H1 (cell line): ENCODE data around the gene FFAR2. TPM values are rescaled to one million over a fixed set of nuclear protein-coding genes. Genes with fewer than 3 reads are reported as not detected.

ENCODE experiments used
- CTCF ChIA-PET: fragments of 300-600 bp; sonication (Branson Sonifier 250); formaldehyde crosslinking; loops from one replicate; lab custom pipeline; 2021; ENCODE audit not compliant: partially characterized antibody; lab: Charles Lee
- POLR2A ChIA-PET: fragments of 300-600 bp; sonication (Branson Sonifier 250); formaldehyde crosslinking; loops from one replicate; lab custom pipeline; 2021; ENCODE audit warnings: inconsistent platforms; ENCODE audit not compliant: partially characterized antibody; lab: Charles Lee
- DNase-seq, 2 experiments: peaks; one replicate each; pipeline versions ENCODE4 v3.0.0 to v3.0.0-alpha.2; 2010 to 2022; ENCODE audit warnings: low spot score in 2 of 2, low read depth in 1 of 2, mixed read lengths in 1 of 2
- FAIRE-seq: peaks from 2 replicates; lab custom pipeline; 2011; peaks lifted over from hg19 to GRCh38; lab: Jason Lieb, UNC
- H2AFZ ChIP-seq: 2 replicates; pipeline ENCODE4 v1.8.1; 2012; ENCODE audit warnings: low read length, inconsistent platforms
- H2AK5ac ChIP-seq: 2 replicates; pipeline ENCODE4 v1.6.1; 2013; ENCODE audit warnings: low read depth, low read length
- H2BK120ac ChIP-seq: replicated peaks from 2 replicates; pipeline ENCODE3; 2013; ENCODE audit warnings: low read depth, low read length, inconsistent platforms
- H2BK12ac ChIP-seq: 2 replicates; pipeline ENCODE4 v1.6.1; 2013; ENCODE audit warnings: low read depth, low read length
- H2BK15ac ChIP-seq: 2 replicates; pipeline ENCODE4 v1.6.1; 2013; ENCODE audit warnings: low read length
- H2BK20ac ChIP-seq: 2 replicates; pipeline ENCODE4 v1.6.1; 2013; ENCODE audit warnings: low read length
- H2BK5ac ChIP-seq: 2 replicates; pipeline ENCODE4 v1.6.1; 2013; ENCODE audit warnings: low read depth, low read length
- H3K14ac ChIP-seq: 2 replicates; pipeline ENCODE4 v1.6.1; 2013; ENCODE audit warnings: inconsistent platforms; ENCODE audit not compliant: insufficient read length
- H3K18ac ChIP-seq: 2 replicates; pipeline ENCODE4 v1.6.1; 2013; ENCODE audit warnings: low read length; ENCODE audit errors: extremely low read depth
- H3K23ac ChIP-seq: 2 replicates; pipeline ENCODE4 v1.6.1; 2013; ENCODE audit warnings: inconsistent platforms; ENCODE audit not compliant: insufficient read length
- H3K23me2 ChIP-seq: 2 replicates; pipeline ENCODE4 v1.6.1; 2013; ENCODE audit warnings: low read depth, low read length
- H3K27ac ChIP-seq: 2 replicates; pipeline ENCODE4 v1.6.1; 2011; ENCODE audit warnings: low read depth, low read length, inconsistent platforms
- H3K27me3 ChIP-seq, 4 experiments: replicated peaks in 1 of 4; 1 replicate in 1 of 4; 2 replicates in 3 of 4; pipeline versions ENCODE4 v1.6.1 to v1.8.1; 2011 to 2013; ENCODE audit warnings: low read length in 3 of 4, mild to moderate bottlenecking in 3 of 4, inconsistent platforms in 2 of 4, mixed read lengths in 2 of 4, moderate library complexity in 1 of 4; ENCODE audit not compliant: control insufficient read depth in 3 of 4, insufficient read depth in 3 of 4; ENCODE audit errors: extremely low read depth in 1 of 4
- H3K36me3 ChIP-seq, 4 experiments: 2 replicates each; pipeline versions ENCODE4 v1.6.1 to v1.8.1; 2011 to 2013; ENCODE audit warnings: mild to moderate bottlenecking in 4 of 4, low read length in 3 of 4, moderate library complexity in 2 of 4, control low read depth in 1 of 4, inconsistent platforms in 1 of 4; ENCODE audit not compliant: insufficient read depth in 4 of 4, control insufficient read depth in 2 of 4
- H3K4ac ChIP-seq: replicated peaks from 2 replicates; pipeline ENCODE3; 2013; ENCODE audit warnings: low read length, low read depth, mixed read lengths, inconsistent platforms; ENCODE audit not compliant: insufficient read length
- H3K4me1 ChIP-seq, 4 experiments: replicated peaks in 1 of 4; 1 replicate in 1 of 4; 2 replicates in 3 of 4; pipeline versions ENCODE4 v1.6.1 to v1.8.1; 2011 to 2013; ENCODE audit warnings: low read length in 3 of 4, inconsistent platforms in 2 of 4, mixed read lengths in 1 of 4; ENCODE audit not compliant: insufficient read depth in 4 of 4, control insufficient read depth in 3 of 4
- H3K4me2 ChIP-seq, 2 experiments: 2 replicates each; pipeline versions ENCODE4 v1.6.1 to v1.8.1; 2011 to 2013; ENCODE audit warnings: low read depth in 2 of 2, low read length in 2 of 2, control low read depth in 1 of 2, inconsistent platforms in 1 of 2, mild to moderate bottlenecking in 1 of 2; ENCODE audit not compliant: insufficient read depth in 1 of 2
- H3K4me3 ChIP-seq, 4 experiments: fragments of 200-600, 300-600 bp in 1 of 4; sonication (generic), shearing (Covaris generic), sonication (Bioruptor Twin) in 1 of 4; 2 replicates each; pipeline versions ENCODE4 v1.5.1 to v1.8.1; 2011 to 2016; ENCODE audit warnings: low read length in 4 of 4, low read depth in 3 of 4, control low read depth in 2 of 4, inconsistent platforms in 2 of 4, mild to moderate bottlenecking in 2 of 4, mixed read lengths in 1 of 4, moderate library complexity in 1 of 4; ENCODE audit not compliant: insufficient read depth in 2 of 4; ENCODE audit errors: extremely low read depth in 1 of 4
- H3K56ac ChIP-seq: replicated peaks from 2 replicates; pipeline ENCODE3; 2013; ENCODE audit warnings: low read depth, mild to moderate bottlenecking, mixed read lengths, low read length, inconsistent platforms; ENCODE audit not compliant: insufficient read length
- H3K79me1 ChIP-seq: 2 replicates; pipeline ENCODE4 v1.6.1; 2013; ENCODE audit warnings: low read depth, low read length, control low read depth
- H3K79me2 ChIP-seq, 2 experiments: 2 replicates each; pipeline versions ENCODE4 v1.6.1 to v1.8.1; 2012 to 2013; ENCODE audit warnings: low read length in 2 of 2, mild to moderate bottlenecking in 2 of 2, inconsistent platforms in 1 of 2; ENCODE audit not compliant: insufficient read depth in 2 of 2, control insufficient read depth in 1 of 2
- H3K9ac ChIP-seq, 4 experiments: replicated peaks in 1 of 4; 1 replicate in 1 of 4; 2 replicates in 3 of 4; pipeline versions ENCODE4 v1.6.1 to v1.8.1; 2011 to 2013; ENCODE audit warnings: low read depth in 3 of 4, low read length in 3 of 4, control low read depth in 2 of 4, mild to moderate bottlenecking in 2 of 4, moderate library complexity in 2 of 4, inconsistent platforms in 1 of 4; ENCODE audit errors: extremely low read depth in 1 of 4
- H3K9me3 ChIP-seq, 2 experiments: 2 replicates each; pipeline versions ENCODE4 v1.6.1 to v1.8.1; 2012 to 2013; ENCODE audit warnings: mild to moderate bottlenecking in 2 of 2, moderate library complexity in 2 of 2, control low read depth in 1 of 2, inconsistent platforms in 1 of 2, low read depth in 1 of 2, low read length in 1 of 2, mixed read lengths in 1 of 2; ENCODE audit not compliant: insufficient read depth in 2 of 2
- H4K20me1 ChIP-seq, 2 experiments: replicated peaks in 1 of 2; 2 replicates each; pipeline versions ENCODE3 to v1.8.1; 2011 to 2013; ENCODE audit warnings: inconsistent platforms in 2 of 2, low read length in 2 of 2, mild to moderate bottlenecking in 1 of 2; ENCODE audit not compliant: insufficient read depth in 2 of 2, control insufficient read depth in 1 of 2
- H4K5ac ChIP-seq: 2 replicates; pipeline ENCODE4 v1.6.1; 2013; ENCODE audit warnings: low read length, low read depth, mixed read lengths, inconsistent platforms; ENCODE audit not compliant: insufficient read length
- H4K8ac ChIP-seq: 2 replicates; pipeline ENCODE4 v1.8.0; 2013; ENCODE audit warnings: mild to moderate bottlenecking, moderate library complexity, low read length, inconsistent platforms; ENCODE audit not compliant: insufficient read depth; ENCODE audit errors: extremely low read depth
- H4K91ac ChIP-seq: replicated peaks from 2 replicates; pipeline ENCODE3; 2013; ENCODE audit warnings: low read length, mixed read lengths, inconsistent platforms; ENCODE audit not compliant: insufficient read length
- BACH1 ChIP-seq: IDR thresholded peaks from 2 replicates; pipeline ENCODE4 v1.6.1; 2012; ENCODE audit warnings: low read length, improper control_type of control experiment
- CBX5 ChIP-seq: fragments of 300-800, 300-1000 bp; sonication (generic); IDR thresholded peaks from 2 replicates; pipeline ENCODE4 v1.7.1; 2016; ENCODE audit warnings: antibody characterized with exemption, low read length, low read depth
- CEBPB ChIP-seq: IDR thresholded peaks from 2 replicates; pipeline ENCODE4 v1.6.1; 2012; ENCODE audit warnings: low read depth, low read length
- CHD2 ChIP-seq: IDR thresholded peaks from 2 replicates; pipeline ENCODE4 v1.6.1; 2012; ENCODE audit warnings: low read length, improper control_type of control experiment
- EGR1 ChIP-seq: IDR thresholded peaks from 2 replicates; pipeline ENCODE4 v1.6.1; 2011; ENCODE audit warnings: low read depth, low read length, borderline replicate concordance
- HDAC2 ChIP-seq, 2 experiments: fragments of 300-600 bp in 1 of 2; sonication (generic) in 1 of 2; IDR thresholded peaks; 2 replicates each; pipeline ENCODE4 v1.6.1; 2011 to 2012; ENCODE audit warnings: low read depth in 2 of 2, low read length in 2 of 2, mild to moderate bottlenecking in 2 of 2, moderate library complexity in 2 of 2, borderline replicate concordance in 1 of 2, inconsistent platforms in 1 of 2
- HDAC6 ChIP-seq: IDR thresholded peaks from one replicate; pipeline ENCODE4 v1.7.1; 2012; ENCODE audit warnings: low read depth, mild to moderate bottlenecking, inconsistent platforms, low read length, moderate library complexity
- PHF8 ChIP-seq: fragments of 200-600 bp; sonication (generic); conservative IDR thresholded peaks from 2 replicates; pipeline ENCODE4 v1.7.1; 2012; ENCODE audit warnings: low read depth, mild to moderate bottlenecking, inconsistent platforms, low read length, moderate library complexity
- RBBP5 ChIP-seq: IDR thresholded peaks from 2 replicates; pipeline ENCODE4 v1.7.1; 2012; ENCODE audit warnings: low read depth, mild to moderate bottlenecking, inconsistent platforms, low read length, moderate library complexity, borderline replicate concordance
- RNF2 ChIP-seq: fragments of 200-900, 300-1000 bp; sonication (generic); IDR thresholded peaks from 2 replicates; pipeline ENCODE4 v1.7.1; 2016; ENCODE audit warnings: borderline replicate concordance, low read depth, mild to moderate bottlenecking, antibody characterized with exemption, low read length; ENCODE audit not compliant: poor library complexity, severe bottlenecking; ENCODE audit errors: missing control alignments
- WGBS, 2 experiments: shearing (Covaris generic) in 1 of 2; methylation state at CpG; one replicate each; pipeline versions ENCODE4 v1.1.6 to v1.1.7; 2013 to 2015; ENCODE audit warnings: low lambda C conversion rate in 2 of 2, mixed read lengths in 2 of 2, inconsistent platforms in 1 of 2, low coverage in 1 of 2, missing lambda C conversion rate in 1 of 2; ENCODE audit not compliant: insufficient replicate concordance in 2 of 2, insufficient coverage in 1 of 2, insufficient read length in 1 of 2; ENCODE audit errors: extremely low coverage in 1 of 2, missing lambda C conversion rate in 1 of 2; 5-methylcytosine and 5-hydroxymethylcytosine counted together
- polyA plus RNA-seq, 7 experiments: library from polyadenylated mRNA; depleted of rRNA in 3 of 7; stranded (reverse) in 5 of 7; unstranded in 2 of 7; fragments of >200 nt in 5 of 7; fragments of 200-250 nt in 2 of 7; gene quantifications; 1 replicate in 5 of 7; 2 replicates in 1 of 7; 4 replicates in 1 of 7; pipeline versions ENCODE4 v1.2.1 to v1.2.3, GENCODE V29; 2011 to 2013; ENCODE audit warnings: missing spikeins in 2 of 7, mixed read lengths in 2 of 7
- total RNA-seq: library from RNA; stranded (reverse); fragmentation: NEBNext Ultra II Directional; extraction: Animal tissue kit (Norgen Biotek cat#: 25700); gene quantifications from 2 replicates; pipeline ENCODE4 v1.2.1, GENCODE V29; 2021
- TF ChIP-seq, protein P1 (sequence below): IDR thresholded peaks from 2 replicates; pipeline ENCODE4 v1.6.1; 2011; ENCODE audit warnings: low read depth, mild to moderate bottlenecking, low read length; ENCODE audit not compliant: insufficient read depth
- TF ChIP-seq, protein P2 (sequence below): IDR thresholded peaks from 2 replicates; pipeline ENCODE4 v1.6.1; 2012; ENCODE audit warnings: inconsistent platforms

FFAR2 gene
- total and polyA plus RNA-seq, 2 of the 8 experiments (the other 6 are each of a cell fraction or from before 2014, with no cell fraction given): not detected

DNA sequence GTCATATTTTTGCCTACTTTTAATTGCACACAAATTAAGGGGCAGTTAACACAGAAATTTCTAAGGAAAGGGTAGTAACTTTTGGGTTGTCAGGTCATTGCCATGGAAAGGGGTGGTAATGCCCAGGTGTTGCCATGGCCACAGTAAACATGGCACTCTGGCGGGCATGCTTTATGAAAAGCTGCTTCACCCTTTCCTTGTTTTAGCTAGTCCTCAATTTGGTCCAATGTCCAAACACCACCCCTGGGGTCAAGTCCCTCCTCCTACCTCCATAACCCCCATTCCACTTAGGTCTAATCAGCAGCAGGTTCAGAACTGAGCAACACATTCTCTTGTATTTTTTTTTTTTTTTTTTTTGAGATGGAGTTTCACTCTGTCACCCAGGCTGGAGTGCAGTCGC is 6.6 kb downstream of the FFAR2 start:
- WGBS, 2 experiments: 83% methylated on average over 2 of the region's 2 CpGs; no CpG with 5 or more reads in 1 of the 2 experiments
- H3K56ac ChIP-seq: no peak overlapping the region
- FAIRE-seq (no peak), DNase-seq (no peak)
- H3K79me2 ChIP-seq: no peaks in the 10 kb centered on the region
- TF ChIP-seq HDAC2 (IDR thresholded peaks at IDR 0.05; ENCODE audit: borderline replicate concordance in 1 of 2, low read depth in 2 of 2, low read length in 2 of 2) (no peak), RNF2 (no peak), PHF8 (no peak), CEBPB (no peak), CHD2 (no peak), BACH1 (no peak), HDAC6 (no peak), CBX5 (no peak), RBBP5 (no peak), EGR1 (no peak)
- TF ChIP-seq, protein P1, sequence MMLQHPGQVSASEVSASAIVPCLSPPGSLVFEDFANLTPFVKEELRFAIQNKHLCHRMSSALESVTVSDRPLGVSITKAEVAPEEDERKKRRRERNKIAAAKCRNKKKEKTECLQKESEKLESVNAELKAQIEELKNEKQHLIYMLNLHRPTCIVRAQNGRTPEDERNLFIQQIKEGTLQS: no peak
- TF ChIP-seq, protein P2, sequence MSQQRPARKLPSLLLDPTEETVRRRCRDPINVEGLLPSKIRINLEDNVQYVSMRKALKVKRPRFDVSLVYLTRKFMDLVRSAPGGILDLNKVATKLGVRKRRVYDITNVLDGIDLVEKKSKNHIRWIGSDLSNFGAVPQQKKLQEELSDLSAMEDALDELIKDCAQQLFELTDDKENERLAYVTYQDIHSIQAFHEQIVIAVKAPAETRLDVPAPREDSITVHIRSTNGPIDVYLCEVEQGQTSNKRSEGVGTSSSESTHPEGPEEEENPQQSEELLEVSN: no peak
- peaks cover 1% of the 10 kb centered on the region; the same call in 1 of the 2 replicates for H3K23me2 ChIP-seq
- H3K9ac ChIP-seq: no peak overlapping the region
- H3K4me1 ChIP-seq: no peaks in the 10 kb centered on the region
- H3K23ac ChIP-seq: no peak overlapping the region
- POLR2A ChIA-PET: no interaction called here
- no peak overlapping the region for H2AK5ac ChIP-seq
- H3K27ac ChIP-seq: no peak overlapping the region
- H4K5ac ChIP-seq: no peak overlapping the region
- no peak overlapping the region for H3K14ac ChIP-seq
- no peak overlapping the region for H2BK5ac ChIP-seq
- H2BK120ac ChIP-seq: no peak overlapping the region
- no peak overlapping the region; the same call in 1 of the 2 replicates for H4K8ac ChIP-seq
- no peak overlapping the region for H2BK12ac ChIP-seq
- CTCF ChIA-PET: interaction anchor here (1.0 to 3.0 kb wide), 5 partner anchors 13 to 613 kb away, joined by 3 to 13 read pairs (median 3); no protein-coding TSS in a partner anchor
- no peak overlapping the region for H2BK20ac ChIP-seq
- no peak overlapping the region for H2BK15ac ChIP-seq
- no peaks in the 10 kb centered on the region for H4K20me1 ChIP-seq
- H3K9me3 ChIP-seq: no peaks in the 10 kb centered on the region
- no peaks in the 10 kb centered on the region for H3K27me3 ChIP-seq
- H4K91ac ChIP-seq: no peak overlapping the region
- H3K79me1 ChIP-seq: no peaks in the 10 kb centered on the region
- no peak overlapping the region for H2AFZ ChIP-seq
- H3K4me3 ChIP-seq: no peak overlapping the region
- H3K36me3 ChIP-seq: no peaks in the 10 kb centered on the region
- no peak overlapping the region for H3K4ac ChIP-seq
- H3K18ac ChIP-seq: no peak overlapping the region
- H3K4me2 ChIP-seq: no peak overlapping the region
